ENCODE measurements around the gene RTN4. TPM values are rescaled to one million over a fixed set of nuclear protein-coding genes. Genes with fewer than 3 reads are reported as not detected.

The RTN4 gene
- total RNA-seq, 8 experiments from 2014 or later, result 131 to 519 (median 248) TPM

- in situ Hi-C loops (cut with MboI; ENCODE audit: low pct_unique_long_range_greater_than_20kb in 2 of 9, low sequenced_read_pairs in 9 of 9, unreplicated experiment in 9 of 9), result no loop called here
- no peak for ATAC-seq (replicated peaks in 6 of 8)
- Histone ChIP-seq H3K4me1 (replicated peaks in 1 of 2) (no peaks in the 10 kb centered on the region), H3K27ac (no peak overlapping the region), H3K4me3 (no peak overlapping the region)
Measured at GRCh38 chr2:54984476-54984875, 65.8 kb downstream of the RTN4 start.

DNA sequence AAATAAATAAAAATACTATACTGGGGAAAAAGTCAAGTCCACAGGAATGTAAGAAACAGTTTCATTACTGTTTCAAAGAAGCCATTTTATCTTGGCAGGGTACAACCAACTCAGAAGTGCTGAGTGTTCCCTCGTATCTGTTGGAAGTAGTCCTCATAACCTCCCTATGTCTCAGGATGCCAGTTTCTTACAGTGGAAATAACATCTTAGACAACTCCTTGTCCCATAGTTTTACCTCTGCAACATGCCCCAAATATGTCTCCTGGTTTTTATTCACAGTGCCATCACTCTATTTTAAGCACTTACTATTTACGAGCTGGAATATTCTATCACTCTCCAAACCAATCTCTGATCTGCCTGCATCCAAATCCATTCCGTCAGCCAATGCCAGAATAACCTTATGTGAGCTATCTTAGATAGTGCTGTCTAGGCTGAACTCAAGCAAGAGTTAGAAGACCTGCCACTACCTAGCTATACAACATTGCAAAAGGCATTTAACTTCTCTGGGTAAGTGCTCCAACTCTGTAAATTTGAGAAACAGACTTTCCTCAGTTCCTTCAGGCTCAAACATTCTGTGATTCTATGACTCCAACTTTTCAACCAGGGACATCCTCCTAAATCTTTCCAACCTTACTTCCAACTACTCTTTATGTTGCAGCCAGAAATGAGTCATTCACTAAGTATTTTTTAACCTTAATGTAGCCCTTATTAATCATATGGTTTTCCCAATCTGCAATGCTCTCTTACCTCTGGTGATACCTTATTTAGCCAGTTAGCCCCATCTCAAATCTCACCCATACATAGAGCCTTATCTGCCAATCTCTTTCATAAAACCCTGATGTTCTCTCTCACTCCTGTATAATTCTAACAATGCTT is 66.7 kb downstream of the RTN4 start:
- Histone ChIP-seq H3K4me1 (replicated peaks in 1 of 2) (no peaks in the 10 kb centered on the region), H3K4me3 (no peak overlapping the region), H3K27ac (no peak overlapping the region)
- 33 to 100% (median 66%) methylated on average over 1 to 3 of the region's 3 CpGs; no CpG with 5 or more reads in 2 of the 10 experiments for WGBS, 10 experiments
- in situ Hi-C loops (cut with MboI; ENCODE audit: low pct_unique_long_range_greater_than_20kb in 2 of 9, low sequenced_read_pairs in 9 of 9, unreplicated experiment in 9 of 9), result no loop called here
- ATAC-seq (replicated peaks in 6 of 8), result peak in 1 of 8 experiments; percentile 25

GRCh38 chr2:54981385-54981784 is 68.9 kb downstream of the RTN4 start:
- Histone ChIP-seq H3K4me3 (no peak overlapping the region), H3K4me1 (replicated peaks in 1 of 2) (no peaks in the 10 kb centered on the region), H3K27ac (no peak overlapping the region)
- no peak for ATAC-seq (replicated peaks in 6 of 8)
- WGBS, 10 experiments, result 94 to 100% (median 100%) methylated on average over 1 to 2 of the region's 2 CpGs; no CpG with 5 or more reads in 2 of the 10 experiments
- in situ Hi-C loops (cut with MboI; ENCODE audit: low pct_unique_long_range_greater_than_20kb in 2 of 9, low sequenced_read_pairs in 9 of 9, unreplicated experiment in 9 of 9), result no loop called here

DNA sequence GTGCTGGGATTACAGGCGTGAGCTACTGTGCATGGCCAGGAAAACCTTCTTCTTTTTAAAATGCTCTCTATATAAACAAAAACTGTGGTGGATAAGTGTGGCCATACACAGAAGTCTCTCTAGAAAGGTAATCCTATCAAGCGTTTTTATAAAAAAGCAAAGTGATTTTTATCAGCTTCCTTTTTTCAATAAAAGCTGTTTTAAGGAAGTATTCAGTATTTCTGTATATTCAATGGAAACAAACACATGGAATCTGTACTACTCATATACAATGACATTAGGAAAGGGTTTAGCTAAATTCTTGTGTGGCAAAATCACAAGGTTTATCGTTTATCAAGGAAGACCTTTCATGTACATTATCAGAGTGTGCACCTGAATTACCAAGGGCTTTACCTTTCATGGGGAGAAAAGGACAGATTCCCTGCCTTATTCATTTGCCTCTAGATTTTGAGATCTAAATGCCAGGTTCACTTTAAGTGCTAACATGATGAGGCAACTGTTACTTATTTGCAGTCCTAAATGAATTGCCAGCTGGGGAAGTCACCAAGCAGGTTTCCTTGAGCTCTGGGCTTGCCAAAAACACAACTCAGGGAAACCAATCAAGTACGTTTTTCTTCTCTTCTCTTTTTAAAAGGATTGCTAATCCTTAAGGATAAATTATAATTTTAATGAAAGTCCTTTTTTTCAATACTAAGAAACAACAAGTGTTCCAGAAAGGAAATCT is 70.8 kb downstream of the RTN4 start:
- WGBS, 10 experiments, result 42 to 100% (median 87%) methylated on average over 2 to 4 of the region's 4 CpGs
- in situ Hi-C loops (cut with MboI; ENCODE audit: low pct_unique_long_range_greater_than_20kb in 2 of 9, low sequenced_read_pairs in 9 of 9, unreplicated experiment in 9 of 9), result no loop called here
- no peak for ATAC-seq (replicated peaks in 6 of 8)
- H3K27ac ChIP-seq, result no peak overlapping the region
- H3K4me1 ChIP-seq (replicated peaks in 1 of 2), result no peaks in the 10 kb centered on the region
- no peak overlapping the region for H3K4me3 ChIP-seq

DNA sequence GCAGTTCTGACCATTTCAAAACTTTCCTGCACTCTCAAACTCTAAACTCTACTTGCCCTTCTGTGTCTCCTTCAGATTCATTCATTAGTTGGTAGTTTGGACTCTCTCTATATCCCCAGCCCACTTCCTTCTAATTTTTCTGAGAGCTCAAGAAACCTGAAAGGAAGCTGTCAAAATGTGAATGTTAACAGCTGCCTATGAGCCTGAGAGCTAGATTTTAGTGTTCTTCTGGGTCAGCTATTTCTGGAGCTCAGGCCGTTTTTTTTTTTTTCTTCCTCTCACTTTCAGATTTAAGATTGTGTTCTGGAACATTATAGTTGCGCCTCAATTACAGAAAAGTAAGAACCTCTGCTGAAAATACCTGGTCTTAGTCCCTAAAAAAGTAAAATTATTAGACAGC is 73.1 kb downstream of the RTN4 start:
- H3K4me1 ChIP-seq (replicated peaks in 1 of 2), result no peaks in the 10 kb centered on the region
- no peak overlapping the region for H3K27ac ChIP-seq
- WGBS, 10 experiments, result 50 to 100% (median 100%) methylated on average over 1 to 2 of the region's 2 CpGs; no CpG with 5 or more reads in 1 of the 10 experiments
- in situ Hi-C loops (cut with MboI; ENCODE audit: low pct_unique_long_range_greater_than_20kb in 2 of 9, low sequenced_read_pairs in 9 of 9, unreplicated experiment in 9 of 9), result no loop called here
- no peak overlapping the region for H3K4me3 ChIP-seq
- ATAC-seq (replicated peaks in 6 of 8), result no peak

- WGBS, 10 experiments, result 80 to 100% (median 93%) methylated on average over 1 to 4 of the region's 4 CpGs
- no peak overlapping the region for H3K27ac ChIP-seq
- in situ Hi-C loops (cut with MboI; ENCODE audit: low pct_unique_long_range_greater_than_20kb in 2 of 9, low sequenced_read_pairs in 9 of 9, unreplicated experiment in 9 of 9), result no loop called here
- no peaks in the 10 kb centered on the region for H3K4me1 ChIP-seq (replicated peaks in 1 of 2)
- H3K4me3 ChIP-seq, result no peak overlapping the region
- ATAC-seq (replicated peaks in 6 of 8), result peak in 1 of 8 experiments; percentile 69
Measured at GRCh38 chr2:54975598-54976492, 74.4 kb downstream of the RTN4 start.

DNA sequence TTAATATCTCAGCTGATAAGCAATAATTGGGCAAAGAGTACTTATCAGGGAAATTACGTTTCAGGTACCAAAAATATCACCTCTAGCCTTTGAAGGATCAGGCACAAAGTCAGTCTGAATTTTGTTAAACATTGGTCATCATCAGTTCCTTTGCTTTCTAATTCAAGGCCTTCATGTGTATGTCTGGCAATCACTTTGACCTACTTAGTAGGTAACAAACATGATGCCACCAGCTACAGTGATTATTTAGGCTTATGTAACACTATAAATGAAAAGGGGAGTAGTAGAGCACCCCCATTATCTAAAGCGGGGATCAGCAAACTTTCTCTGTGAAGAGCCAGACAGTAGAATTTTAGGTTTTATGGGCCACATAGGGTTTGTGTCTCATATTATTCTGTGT is 75.1 kb downstream of the RTN4 start:
- Histone ChIP-seq H3K27ac (no peak overlapping the region), H3K4me1 (replicated peaks in 1 of 2) (no peaks in the 10 kb centered on the region), H3K4me3 (no peak overlapping the region)
- in situ Hi-C loops (cut with MboI; ENCODE audit: low pct_unique_long_range_greater_than_20kb in 2 of 9, low sequenced_read_pairs in 9 of 9, unreplicated experiment in 9 of 9), result no loop called here
- WGBS, 10 experiments, result 70 to 100% (median 95%) methylated on average over 1 to 2 of the region's 2 CpGs; no CpG with 5 or more reads in 1 of the 10 experiments
- ATAC-seq (replicated peaks in 6 of 8), result no peak

GRCh38 chr2:54969940-54970338 is 80.3 kb downstream of the RTN4 start:
- 68 to 100% (median 92%) methylated on average over 1 to 7 of the region's 7 CpGs; no CpG with 5 or more reads in 1 of the 10 experiments for WGBS, 10 experiments
- Histone ChIP-seq H3K27ac (no peak overlapping the region), H3K4me3 (no peak overlapping the region), H3K4me1 (replicated peaks in 1 of 2) (peaks cover 0 to 5% of the 10 kb centered on the region in 2 donors)
- in situ Hi-C loops (cut with MboI; ENCODE audit: low pct_unique_long_range_greater_than_20kb in 2 of 9, low sequenced_read_pairs in 9 of 9, unreplicated experiment in 9 of 9), result no loop called here
- ATAC-seq (replicated peaks in 6 of 8), result no peak

DNA sequence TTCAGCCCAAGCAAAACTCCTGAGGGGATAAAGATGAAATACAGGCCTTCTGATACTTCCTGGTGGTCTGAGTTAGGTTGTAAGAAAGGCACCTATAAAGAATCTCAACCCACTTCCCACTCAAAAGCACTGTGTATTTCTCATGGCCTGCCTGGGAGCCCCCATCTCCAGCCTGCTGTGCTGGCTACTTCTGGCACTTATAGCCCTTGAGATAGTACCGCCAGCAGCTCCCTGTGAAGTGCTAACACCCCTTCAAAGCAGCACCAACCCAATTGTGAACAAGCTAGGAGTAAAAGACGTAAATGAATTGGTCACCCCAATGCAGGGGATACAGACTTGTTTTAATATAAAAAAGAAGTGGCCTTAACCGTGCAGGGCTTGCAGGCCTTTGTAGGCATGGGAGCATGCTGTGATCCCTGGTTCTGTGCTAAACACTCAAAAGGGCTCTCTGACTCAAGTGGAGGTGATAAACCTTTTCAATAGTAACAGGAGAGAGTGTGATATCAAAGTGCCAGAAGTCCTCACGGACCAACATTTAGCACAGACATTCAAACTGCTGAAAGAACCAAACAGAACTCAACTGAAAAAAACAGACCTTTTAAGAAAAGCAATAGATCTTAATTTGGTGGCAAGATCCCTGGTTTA is 80.8 kb downstream of the RTN4 start:
- no peak overlapping the region for H3K4me3 ChIP-seq
- peaks cover 0 to 5% of the 10 kb centered on the region in 2 donors for H3K4me1 ChIP-seq (replicated peaks in 1 of 2)
- in situ Hi-C loops (cut with MboI; ENCODE audit: low pct_unique_long_range_greater_than_20kb in 2 of 9, low sequenced_read_pairs in 9 of 9, unreplicated experiment in 9 of 9), result no loop called here
- no peak for ATAC-seq (replicated peaks in 6 of 8)
- 20 to 100% (median 79%) methylated on average over 1 to 3 of the region's 4 CpGs; no CpG with 5 or more reads in 3 of the 10 experiments for WGBS, 10 experiments
- no peak overlapping the region for H3K27ac ChIP-seq

GRCh38 chr2:54968561-54969218 is 81.6 kb downstream of the RTN4 start:
- WGBS, 10 experiments, result 71 to 100% (median 93%) methylated on average over 1 to 9 of the region's 10 CpGs; no CpG with 5 or more reads in 5 of the 10 experiments
- peak in 2 of 8 experiments; percentile 13 to 28 for ATAC-seq (replicated peaks in 6 of 8)
- Histone ChIP-seq H3K4me1 (replicated peaks in 1 of 2) (peaks cover 0 to 5% of the 10 kb centered on the region in 2 donors), H3K27ac (no peak overlapping the region), H3K4me3 (no peak overlapping the region)
- in situ Hi-C loops (cut with MboI; ENCODE audit: low pct_unique_long_range_greater_than_20kb in 2 of 9, low sequenced_read_pairs in 9 of 9, unreplicated experiment in 9 of 9), result no loop called here

DNA sequence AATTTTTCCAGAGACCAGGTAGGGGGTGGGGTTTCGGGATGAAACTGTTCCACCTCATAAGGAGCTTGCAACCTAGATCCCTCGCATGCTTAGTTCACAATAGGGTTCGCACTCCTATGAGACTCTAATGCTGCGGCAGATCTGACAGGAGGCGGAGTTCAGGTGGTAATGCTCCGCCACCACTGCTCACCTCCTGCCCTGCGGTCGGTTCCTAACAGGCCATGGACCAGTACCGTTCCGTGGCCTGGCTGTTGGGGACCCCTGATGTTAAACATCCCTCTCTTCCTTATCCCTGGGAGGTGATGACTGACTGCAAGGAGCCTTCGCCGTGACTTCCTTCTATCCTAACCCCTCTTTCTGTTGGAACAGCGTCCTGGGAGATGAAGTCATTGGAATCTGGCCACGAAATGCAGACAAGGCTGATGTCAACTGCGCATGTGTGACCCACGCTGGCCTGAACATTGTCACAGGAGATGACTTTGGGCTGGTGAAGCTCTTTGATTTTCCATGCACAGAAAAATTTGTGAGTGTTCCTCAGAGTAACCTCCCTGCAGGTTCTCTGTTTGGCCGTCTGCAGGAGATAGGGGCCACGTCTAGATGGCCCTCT is 82.4 kb downstream of the RTN4 start:
- Histone ChIP-seq H3K4me3 (no peak overlapping the region), H3K4me1 (replicated peaks in 1 of 2) (peaks cover 0 to 5% of the 10 kb centered on the region in 2 donors), H3K27ac (no peak overlapping the region)
- ATAC-seq (replicated peaks in 6 of 8), result peak in 1 of 8 experiments; percentile 12
- in situ Hi-C loops (cut with MboI; ENCODE audit: low pct_unique_long_range_greater_than_20kb in 2 of 9, low sequenced_read_pairs in 9 of 9, unreplicated experiment in 9 of 9), result no loop called here
- 20 to 100% (median 97%) methylated on average over 1 to 7 of the region's 18 CpGs; no CpG with 5 or more reads in 1 of the 10 experiments for WGBS, 10 experiments

Measured in motor neuron (in vitro differentiated cells).